Mucosa of descending colon (tissue), 3 donors: ENCODE results near the gene COQ8A. TPM values are rescaled to one million over a fixed set of nuclear protein-coding genes. Genes with fewer than 3 reads are reported as not detected.

Experiments
- ATAC-seq: fragments of 200-7000 bp; cut with Tn5 transposase; one replicate; pipeline ENCODE4 v1.9.1; 2020; ENCODE audit warnings: mild to moderate bottlenecking, moderate library complexity
- DNase-seq, 3 donors: peaks; one replicate each; pipeline ENCODE4 v3.0.0-alpha.2; 2020
- H3K36me3 ChIP-seq: fragments of 200-600 bp; one replicate; pipeline ENCODE4 v1.8.0; 2021; ENCODE audit warnings: low read depth, mild to moderate bottlenecking
- H3K4me1 ChIP-seq: fragments of 200-600 bp; one replicate; pipeline ENCODE4 v1.8.0; 2021; ENCODE audit warnings: low read depth, mild to moderate bottlenecking
- H3K4me3 ChIP-seq: fragments of 200-600 bp; one replicate; pipeline ENCODE4 v1.8.0; 2021; ENCODE audit warnings: mild to moderate bottlenecking
- H3K9me3 ChIP-seq: fragments of 200-600 bp; one replicate; pipeline ENCODE4 v1.8.0; 2021; ENCODE audit warnings: mild to moderate bottlenecking
- intact Hi-C, 2 donors: fragments of 100-400 bp; cut with DNase I in 1 of 2; cut with micrococcal nuclease in 1 of 2; formaldehyde crosslinking; loops; one replicate each; pipeline versions ENCODE4 v1.11.0 to v1.11.1; 2022; cut with DNase I, micrococcal nuclease
- total RNA-seq, 3 donors: library from RNA; stranded (reverse); fragmentation: NEBNext Ultra II Directional in 2 of 3; extraction: Animal tissue kit (Norgen Biotek cat#: 25700) in 2 of 3; gene quantifications; one replicate each; pipeline versions ENCODE4 v1.2.1 to v1.2.4, GENCODE V29; 2021 to 2023
- TF ChIP-seq, protein P1 (sequence below): fragments of 200-600 bp; IDR thresholded peaks from one replicate; pipeline ENCODE4 v1.8.0; 2022; ENCODE audit warnings: antibody characterized with exemption, mild to moderate bottlenecking
- donor health status: DM: no; HTN: no; CAD: no; lungs with moderate emphysema.
- donor health status: DM: no; HTN: no; CAD: no.
- donor health status: DM: no; HTN: yes; CAD: no.

The COQ8A gene
- total RNA-seq, 3 donors from 2014 or later, result 47.3 to 77.9 (median 67.1) TPM

- Histone ChIP-seq H3K4me1 (no peaks in the 10 kb centered on the region), H3K9me3 (no peaks in the 10 kb centered on the region), H3K36me3 (no peaks in the 10 kb centered on the region), H3K4me3 (no peak overlapping the region)
- ATAC-seq (no peak), DNase-seq (no peak)
- intact Hi-C loops, result no loop called here
- TF ChIP-seq, protein P1, sequence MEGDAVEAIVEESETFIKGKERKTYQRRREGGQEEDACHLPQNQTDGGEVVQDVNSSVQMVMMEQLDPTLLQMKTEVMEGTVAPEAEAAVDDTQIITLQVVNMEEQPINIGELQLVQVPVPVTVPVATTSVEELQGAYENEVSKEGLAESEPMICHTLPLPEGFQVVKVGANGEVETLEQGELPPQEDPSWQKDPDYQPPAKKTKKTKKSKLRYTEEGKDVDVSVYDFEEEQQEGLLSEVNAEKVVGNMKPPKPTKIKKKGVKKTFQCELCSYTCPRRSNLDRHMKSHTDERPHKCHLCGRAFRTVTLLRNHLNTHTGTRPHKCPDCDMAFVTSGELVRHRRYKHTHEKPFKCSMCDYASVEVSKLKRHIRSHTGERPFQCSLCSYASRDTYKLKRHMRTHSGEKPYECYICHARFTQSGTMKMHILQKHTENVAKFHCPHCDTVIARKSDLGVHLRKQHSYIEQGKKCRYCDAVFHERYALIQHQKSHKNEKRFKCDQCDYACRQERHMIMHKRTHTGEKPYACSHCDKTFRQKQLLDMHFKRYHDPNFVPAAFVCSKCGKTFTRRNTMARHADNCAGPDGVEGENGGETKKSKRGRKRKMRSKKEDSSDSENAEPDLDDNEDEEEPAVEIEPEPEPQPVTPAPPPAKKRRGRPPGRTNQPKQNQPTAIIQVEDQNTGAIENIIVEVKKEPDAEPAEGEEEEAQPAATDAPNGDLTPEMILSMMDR, result no peak
Measured at GRCh38 chr1:226893936-226894335, 46.2 kb upstream of the COQ8A start.

GRCh38 chr1:226894826-226895225 is 45.3 kb upstream of the COQ8A start:
- Histone ChIP-seq H3K4me3 (no peak overlapping the region), H3K9me3 (no peaks in the 10 kb centered on the region), H3K36me3 (no peaks in the 10 kb centered on the region), H3K4me1 (no peaks in the 10 kb centered on the region)
- DNase-seq (no peak), ATAC-seq (no peak)
- TF ChIP-seq, protein P1, result no peak
- intact Hi-C loops, result no loop called here

DNA sequence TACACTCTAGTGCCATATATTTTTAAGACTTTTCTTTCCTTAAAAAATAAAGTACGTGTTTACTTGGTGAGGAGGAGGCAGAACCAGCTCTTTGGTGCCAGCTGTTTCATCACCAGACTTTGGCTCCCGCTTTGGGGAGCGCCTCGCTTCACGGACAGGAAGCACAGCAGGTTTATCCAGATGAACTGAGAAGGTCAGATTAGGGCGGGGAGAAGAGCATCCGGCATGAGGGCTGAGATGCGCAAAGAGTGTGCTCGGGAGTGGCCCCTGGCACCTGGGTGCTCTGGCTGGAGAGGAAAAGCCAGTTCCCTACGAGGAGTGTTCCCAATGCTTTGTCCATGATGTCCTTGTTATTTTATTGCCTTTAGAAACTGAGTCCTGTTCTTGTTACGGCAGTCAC is 44.5 kb upstream of the COQ8A start:
- H3K4me1 ChIP-seq, result no peaks in the 10 kb centered on the region
- DNase-seq, result no peak
- no peak overlapping the region for H3K4me3 ChIP-seq
- H3K36me3 ChIP-seq, result no peaks in the 10 kb centered on the region
- ATAC-seq, result no peak
- intact Hi-C loops, result no loop called here
- H3K9me3 ChIP-seq, result no peaks in the 10 kb centered on the region
- TF ChIP-seq, protein P1, result no peak

GRCh38 chr1:226898246-226898645 is 41.8 kb upstream of the COQ8A start:
- Histone ChIP-seq H3K36me3 (no peaks in the 10 kb centered on the region), H3K9me3 (no peaks in the 10 kb centered on the region), H3K4me1 (no peaks in the 10 kb centered on the region), H3K4me3 (no peak overlapping the region)
- no peak for ATAC-seq
- no peak for DNase-seq
- intact Hi-C loops, result no loop called here
- TF ChIP-seq, protein P1, result no peak

GRCh38 chr1:226901421-226901820 is 38.7 kb upstream of the COQ8A start:
- no peaks in the 10 kb centered on the region for H3K4me1 ChIP-seq
- H3K4me3 ChIP-seq, result no peak overlapping the region
- no peaks in the 10 kb centered on the region for H3K9me3 ChIP-seq
- no peak for ATAC-seq
- no peaks in the 10 kb centered on the region for H3K36me3 ChIP-seq
- intact Hi-C loops, result no loop called here
- no peak for DNase-seq
- TF ChIP-seq, protein P1, result no peak

DNA sequence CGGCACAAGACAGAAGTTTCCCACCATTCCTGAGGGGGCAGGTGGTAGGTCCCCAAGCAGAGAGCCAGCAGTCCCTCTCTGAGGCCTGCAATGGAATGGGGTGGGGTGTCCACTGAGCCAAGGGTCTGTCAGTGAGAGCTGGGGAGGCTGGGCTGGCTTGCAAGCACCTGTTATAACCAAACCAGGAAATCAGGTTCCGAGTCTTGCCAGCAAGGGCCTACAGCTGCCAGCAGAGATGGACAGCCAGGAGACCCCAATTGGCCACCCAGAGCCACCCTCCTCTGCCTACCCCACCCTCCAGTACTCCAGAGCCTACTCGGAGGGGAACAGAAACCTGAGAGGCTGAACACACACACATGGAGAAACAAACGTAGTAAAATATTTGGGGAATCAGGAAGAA is 37.5 kb upstream of the COQ8A start:
- no peak overlapping the region for H3K4me3 ChIP-seq
- no peaks in the 10 kb centered on the region for H3K36me3 ChIP-seq
- no peaks in the 10 kb centered on the region for H3K9me3 ChIP-seq
- TF ChIP-seq, protein P1, result no peak
- DNase-seq (no peak), ATAC-seq (no peak)
- intact Hi-C loops, result no loop called here
- H3K4me1 ChIP-seq, result no peaks in the 10 kb centered on the region
